HPDE6-E6E7 (cell line): Measurements from ENCODE around the gene RPP25L.

Experiments
- DNase-seq: peaks from one replicate; pipeline ENCODE4 v3.0.0; 2011; ENCODE audit warnings: missing footprints; ENCODE audit errors: extremely low spot score

RPP25L gene

GRCh38 chr9:34568774-34569173, 43.1 kb downstream of the RPP25L start:
- DNase-seq, result no peak

- DNase-seq, result no peak
These were observed 43.8 kb downstream of the RPP25L start for GRCh38 chr9:34568133-34568532.

- no peak for DNase-seq
These were observed 44.9 kb downstream of the RPP25L start for GRCh38 chr9:34566972-34567371.

- no peak for DNase-seq
These were observed 45.6 kb downstream of the RPP25L start for GRCh38 chr9:34566322-34566721.

- DNase-seq, result no peak
These were observed 46.0 kb downstream of the RPP25L start for GRCh38 chr9:34565856-34566255.

GRCh38 chr9:34564617-34565016, 47.3 kb downstream of the RPP25L start:
- DNase-seq, result no peak

- DNase-seq, result no peak
These were observed 48.6 kb downstream of the RPP25L start for GRCh38 chr9:34563262-34563661.

- no peak for DNase-seq
These were observed 49.7 kb downstream of the RPP25L start for GRCh38 chr9:34562135-34562745.

GRCh38 chr9:34560599-34561214, 51.2 kb downstream of the RPP25L start:
- no peak for DNase-seq
